Astrocyte of the spinal cord (primary cell): ENCODE measurements around the gene DCAF8.

Source experiments
- DNase-seq: peaks from one replicate; pipeline ENCODE4 v3.0.0; 2011; ENCODE audit warnings: low read depth, low spot score
- H3K4me3 ChIP-seq: 2 replicates; pipeline ENCODE4 v1.5.1; 2011; ENCODE audit warnings: low read depth, mild to moderate bottlenecking, low read length, moderate library complexity
- CTCF ChIP-seq: IDR thresholded peaks from 2 replicates; pipeline ENCODE4 v1.5.1; 2012; ENCODE audit warnings: low read depth, mild to moderate bottlenecking, low read length, inconsistent platforms
- in situ Hi-C: cut with HindIII; loops from 2 replicates; pipeline ENCODE4 v1.10.0; 2017; ENCODE audit warnings: low sequenced_read_pairs

DCAF8 gene

GRCh38 chr1:160178731-160179130, 83.6 kb downstream of the DCAF8 start:
- in situ Hi-C loops: no loop called here
- H3K4me3 ChIP-seq: no peak overlapping the region
- no peak for TF ChIP-seq CTCF
- no peak for DNase-seq

GRCh38 chr1:160177667-160178066, 84.7 kb downstream of the DCAF8 start:
- DNase-seq: no peak
- no peak overlapping the region for H3K4me3 ChIP-seq
- no peak for TF ChIP-seq CTCF
- in situ Hi-C loops: no loop called here

- in situ Hi-C loops: no loop called here
- no peak for DNase-seq
- H3K4me3 ChIP-seq: no peak overlapping the region
- TF ChIP-seq CTCF: no peak
These were observed 85.1 kb downstream of the DCAF8 start for GRCh38 chr1:160177231-160177630.

- no peak for TF ChIP-seq CTCF
- DNase-seq: no peak
- in situ Hi-C loops: no loop called here
- no peak overlapping the region for H3K4me3 ChIP-seq
These were observed 90.4 kb downstream of the DCAF8 start for GRCh38 chr1:160171980-160172379.

GRCh38 chr1:160171354-160171753, 91.0 kb downstream of the DCAF8 start:
- peak; percentile 18 for DNase-seq
- in situ Hi-C loops: no loop called here
- TF ChIP-seq CTCF: no peak
- H3K4me3 ChIP-seq: no peak overlapping the region

- in situ Hi-C loops: no loop called here
- DNase-seq: peak; percentile 83
- TF ChIP-seq CTCF: no peak
- no peak overlapping the region for H3K4me3 ChIP-seq
These were observed 92.6 kb downstream of the DCAF8 start for GRCh38 chr1:160169553-160170399.
